ENCODE measurements around the gene UGGT2. TPM values are rescaled to one million over a fixed set of nuclear protein-coding genes. Genes with fewer than 3 reads are reported as not detected.

Gene UGGT2
- total and polyA plus RNA-seq, 9 of the 15 experiments (the other 6 are each of a cell fraction or from before 2014, with no cell fraction given), result 3.5 to 24.5 (median 18.3) TPM

DNA sequence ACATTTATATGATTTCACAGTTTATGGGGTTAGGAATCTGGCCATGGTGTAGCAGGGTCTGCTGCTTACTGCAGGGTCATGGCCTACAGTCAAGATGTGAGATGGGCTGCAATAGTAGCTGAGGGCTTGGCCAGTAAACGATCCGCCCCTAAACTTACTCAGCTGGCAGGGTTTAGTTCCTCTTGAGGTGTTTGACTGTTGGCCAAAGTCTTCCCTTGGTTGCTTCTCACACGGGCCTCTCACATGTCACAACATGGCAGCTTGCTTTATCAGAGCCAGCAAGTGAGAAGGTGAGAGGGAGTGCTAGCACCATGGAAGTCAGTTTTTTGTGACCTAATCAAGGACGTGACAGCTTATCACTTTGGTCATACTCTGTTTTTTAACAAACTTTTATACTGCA, 299.1 kb downstream of the UGGT2 start (continued):
- TF ChIP-seq MGA (IDR thresholded peaks at IDR 0.05) (peak; percentile 64), HNRNPUL1 (IDR thresholded peaks at IDR 0.05; ENCODE audit: low read length) (no peak), FOXM1 (IDR thresholded peaks at IDR 0.05; ENCODE audit: low read depth) (no peak), FOXM1 (CRISPR knock-in tag; IDR thresholded peaks at IDR 0.05; ENCODE audit: low read depth) (no peak), TRIM24 (IDR thresholded peaks at IDR 0.05) (no peak), RNF2 (IDR thresholded peaks at IDR 0.05) (no peak), DPF2 (IDR thresholded peaks at IDR 0.05) (0 out of 2 replicates have a peak, but pooled peaks have one; percentile 21), CBFA2T2 (conservative IDR thresholded peaks at IDR 0.05) (0 out of 2 replicates have a peak, but pooled peaks have one; percentile 2), ATF1 (CRISPR knock-in tag; IDR thresholded peaks at IDR 0.05) (no peak), ATF1 (tag; IDR thresholded peaks at IDR 0.05) (0 out of 2 replicates have a peak, but pooled peaks have one; percentile 19), ASH1L (IDR thresholded peaks at IDR 0.05; ENCODE audit: borderline replicate concordance, low read depth, partially characterized antibody) (no peak), BHLHE40 (IDR thresholded peaks at IDR 0.05; ENCODE audit: low read length) (peak; percentile 61; the same call in 1 of the 2 replicates), FOXJ2 (tag; IDR thresholded peaks at IDR 0.05) (no peak), ZBTB9 (CRISPR knock-in tag; IDR thresholded peaks at IDR 0.05) (no peak)
- TF ChIP-seq, protein P1, sequence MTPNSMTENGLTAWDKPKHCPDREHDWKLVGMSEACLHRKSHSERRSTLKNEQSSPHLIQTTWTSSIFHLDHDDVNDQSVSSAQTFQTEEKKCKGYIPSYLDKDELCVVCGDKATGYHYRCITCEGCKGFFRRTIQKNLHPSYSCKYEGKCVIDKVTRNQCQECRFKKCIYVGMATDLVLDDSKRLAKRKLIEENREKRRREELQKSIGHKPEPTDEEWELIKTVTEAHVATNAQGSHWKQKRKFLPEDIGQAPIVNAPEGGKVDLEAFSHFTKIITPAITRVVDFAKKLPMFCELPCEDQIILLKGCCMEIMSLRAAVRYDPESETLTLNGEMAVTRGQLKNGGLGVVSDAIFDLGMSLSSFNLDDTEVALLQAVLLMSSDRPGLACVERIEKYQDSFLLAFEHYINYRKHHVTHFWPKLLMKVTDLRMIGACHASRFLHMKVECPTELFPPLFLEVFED (CRISPR knock-in tag; conservative IDR thresholded peaks at IDR 0.05), result no peak
- TF ChIP-seq, protein P2, sequence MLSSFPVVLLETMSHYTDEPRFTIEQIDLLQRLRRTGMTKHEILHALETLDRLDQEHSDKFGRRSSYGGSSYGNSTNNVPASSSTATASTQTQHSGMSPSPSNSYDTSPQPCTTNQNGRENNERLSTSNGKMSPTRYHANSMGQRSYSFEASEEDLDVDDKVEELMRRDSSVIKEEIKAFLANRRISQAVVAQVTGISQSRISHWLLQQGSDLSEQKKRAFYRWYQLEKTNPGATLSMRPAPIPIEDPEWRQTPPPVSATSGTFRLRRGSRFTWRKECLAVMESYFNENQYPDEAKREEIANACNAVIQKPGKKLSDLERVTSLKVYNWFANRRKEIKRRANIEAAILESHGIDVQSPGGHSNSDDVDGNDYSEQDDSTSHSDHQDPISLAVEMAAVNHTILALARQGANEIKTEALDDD (IDR thresholded peaks at IDR 0.05), result peak; percentile 70
